ENCODE results near the gene GRB10.

Gene GRB10

GRCh38 chr7:50678586-50678985, 104.1 kb downstream of the GRB10 start:
- no peaks in the 10 kb centered on the region for H3K27me3 ChIP-seq
- no peak for TF ChIP-seq Cebpa-rat (IDR thresholded peaks at IDR 0.05)
- no peak overlapping the region for H3K4me3 ChIP-seq
- H3K27ac ChIP-seq = no peak overlapping the region
- H4K20me1 ChIP-seq = peaks cover 20 to 89% (median 69%) of the 10 kb centered on the region in 11 experiments; a peak in 19 of 22 replicates
- peaks cover 8 to 52% (median 30%) of the 10 kb centered on the region in 10 experiments for H3K4me1 ChIP-seq
- H3K9me3 ChIP-seq (replicated peaks in 1 of 11) = peaks cover 0 to 7% (median 0%) of the 10 kb centered on the region in 11 experiments; a peak in 7 of 22 replicates
- peaks cover 19 to 51% (median 35%) of the 10 kb centered on the region in 11 experiments for H3K36me3 ChIP-seq
- H3K9ac ChIP-seq = no peak overlapping the region
- H3K4me2 ChIP-seq = no peak overlapping the region

- Histone ChIP-seq H3K27me3 (no peaks in the 10 kb centered on the region), H3K27ac (no peak overlapping the region), H3K4me2 (0 out of 22 replicates have a peak overlapping the region, but pooled peaks of 1 of the 11 experiments have one; percentile 5), H3K4me3 (no peak overlapping the region), H3K9ac (no peak overlapping the region), H3K36me3 (peaks cover 26 to 57% (median 40%) of the 10 kb centered on the region in 11 experiments), H3K9me3 (replicated peaks in 1 of 11) (peaks cover 0 to 3% (median 0%) of the 10 kb centered on the region in 11 experiments; a peak in 3 of 22 replicates), H3K4me1 (peaks cover 8 to 62% (median 40%) of the 10 kb centered on the region in 10 experiments), H4K20me1 (peaks cover 28 to 98% (median 78%) of the 10 kb centered on the region in 11 experiments; a peak in 20 of 22 replicates)
- no peak for TF ChIP-seq Cebpa-rat (IDR thresholded peaks at IDR 0.05)
These were observed 105.1 kb downstream of the GRB10 start for GRCh38 chr7:50677638-50677996.

GRCh38 chr7:50676740-50677637, 105.7 kb downstream of the GRB10 start:
- H3K27ac ChIP-seq = no peak overlapping the region
- H3K9ac ChIP-seq = 0 out of 22 replicates have a peak overlapping the region, but pooled peaks of 1 of the 11 experiments have one; percentile 7
- H3K4me1 ChIP-seq = peaks cover 6 to 62% (median 40%) of the 10 kb centered on the region in 10 experiments
- no peaks in the 10 kb centered on the region for H3K27me3 ChIP-seq
- no peak for TF ChIP-seq Cebpa-rat (IDR thresholded peaks at IDR 0.05)
- peaks cover 32 to 61% (median 44%) of the 10 kb centered on the region in 11 experiments for H3K36me3 ChIP-seq
- no peak overlapping the region for H3K4me3 ChIP-seq
- H3K4me2 ChIP-seq = no peak overlapping the region
- peaks cover 0 to 9% (median 5%) of the 10 kb centered on the region in 11 experiments; a peak in 11 of 22 replicates for H3K9me3 ChIP-seq (replicated peaks in 1 of 11)
- H4K20me1 ChIP-seq = peaks cover 34 to 100% (median 82%) of the 10 kb centered on the region in 11 experiments; a peak in 20 of 22 replicates

GRCh38 chr7:50676079-50676478, 106.6 kb downstream of the GRB10 start:
- Histone ChIP-seq H3K36me3 (peaks cover 41 to 66% (median 53%) of the 10 kb centered on the region in 11 experiments), H3K4me3 (no peak overlapping the region), H3K4me1 (peaks cover 0 to 53% (median 32%) of the 10 kb centered on the region in 10 experiments; a peak in 15 of 20 replicates), H3K27ac (no peak overlapping the region), H3K9me3 (replicated peaks in 1 of 11) (peaks cover 0 to 18% (median 11%) of the 10 kb centered on the region in 11 experiments; a peak in 13 of 22 replicates), H4K20me1 (peaks cover 34 to 100% (median 82%) of the 10 kb centered on the region in 11 experiments; a peak in 20 of 22 replicates), H3K27me3 (no peaks in the 10 kb centered on the region), H3K4me2 (no peak overlapping the region), H3K9ac (no peak overlapping the region)
- TF ChIP-seq Cebpa-rat (IDR thresholded peaks at IDR 0.05) = no peak

GRCh38 chr7:50674896-50675835, 107.5 kb downstream of the GRB10 start:
- no peaks in the 10 kb centered on the region for H3K27me3 ChIP-seq
- H3K4me3 ChIP-seq = no peak overlapping the region
- peaks cover 0 to 44% (median 26%) of the 10 kb centered on the region in 10 experiments; a peak in 15 of 20 replicates for H3K4me1 ChIP-seq
- peaks cover 0 to 24% (median 15%) of the 10 kb centered on the region in 11 experiments; a peak in 14 of 22 replicates for H3K9me3 ChIP-seq (replicated peaks in 1 of 11)
- H3K36me3 ChIP-seq = peaks cover 50 to 75% (median 61%) of the 10 kb centered on the region in 11 experiments
- no peak overlapping the region for H3K9ac ChIP-seq
- no peak for TF ChIP-seq Cebpa-rat (IDR thresholded peaks at IDR 0.05)
- H3K4me2 ChIP-seq = no peak overlapping the region
- H3K27ac ChIP-seq = no peak overlapping the region
- H4K20me1 ChIP-seq = peaks cover 32 to 98% (median 81%) of the 10 kb centered on the region in 11 experiments; a peak in 20 of 22 replicates

GRCh38 chr7:50674299-50674698, 108.4 kb downstream of the GRB10 start:
- H3K36me3 ChIP-seq = peaks cover 59 to 83% (median 70%) of the 10 kb centered on the region in 11 experiments
- TF ChIP-seq Cebpa-rat (IDR thresholded peaks at IDR 0.05) = no peak

GRCh38 chr7:50673096-50673495, 109.6 kb downstream of the GRB10 start:
- no peak overlapping the region; a peak in 1 of 22 replicates for H3K9ac ChIP-seq
- H3K4me1 ChIP-seq = peaks cover 0 to 35% (median 25%) of the 10 kb centered on the region in 10 experiments; a peak in 15 of 20 replicates
- peaks cover 70 to 95% (median 82%) of the 10 kb centered on the region in 11 experiments for H3K36me3 ChIP-seq
- peak overlapping the region in 7 of 11 experiments; percentile 10 to 49 (median 42); a peak in 13 of 22 replicates for H3K4me2 ChIP-seq
- H3K27me3 ChIP-seq = no peaks in the 10 kb centered on the region
- peaks cover 27 to 98% (median 82%) of the 10 kb centered on the region in 11 experiments; a peak in 19 of 22 replicates for H4K20me1 ChIP-seq
- 0 out of 22 replicates have a peak overlapping the region, but pooled peaks of 1 of the 11 experiments have one; percentile 0 for H3K27ac ChIP-seq
- peaks cover 0 to 25% (median 19%) of the 10 kb centered on the region in 11 experiments; a peak in 15 of 22 replicates for H3K9me3 ChIP-seq (replicated peaks in 1 of 11)
- no peak overlapping the region for H3K4me3 ChIP-seq
- no peak for TF ChIP-seq Cebpa-rat (IDR thresholded peaks at IDR 0.05)

More at GRCh38 chr7:50674299-50674698, 108.4 kb downstream of the GRB10 start:
- Histone ChIP-seq H3K27me3 (no peaks in the 10 kb centered on the region), H3K9me3 (replicated peaks in 1 of 11) (peaks cover 0 to 25% (median 19%) of the 10 kb centered on the region in 11 experiments; a peak in 15 of 22 replicates), H3K9ac (no peak overlapping the region), H4K20me1 (peaks cover 27 to 98% (median 82%) of the 10 kb centered on the region in 11 experiments; a peak in 19 of 22 replicates), H3K4me2 (no peak overlapping the region), H3K4me3 (no peak overlapping the region), H3K27ac (no peak overlapping the region), H3K4me1 (peaks cover 0 to 39% (median 23%) of the 10 kb centered on the region in 10 experiments; a peak in 15 of 20 replicates)

GRCh38 chr7:50672045-50672444, 110.7 kb downstream of the GRB10 start:
- no peak for TF ChIP-seq Cebpa-rat (IDR thresholded peaks at IDR 0.05)
- no peak overlapping the region for H3K4me3 ChIP-seq
- no peaks in the 10 kb centered on the region for H3K27me3 ChIP-seq
- peaks cover 77 to 96% (median 84%) of the 10 kb centered on the region in 11 experiments for H3K36me3 ChIP-seq
- peaks cover 0 to 42% (median 32%) of the 10 kb centered on the region in 10 experiments; a peak in 17 of 20 replicates for H3K4me1 ChIP-seq
- H3K27ac ChIP-seq = no peak overlapping the region
- no peak overlapping the region for H3K9ac ChIP-seq
- peaks cover 0 to 25% (median 19%) of the 10 kb centered on the region in 11 experiments; a peak in 15 of 22 replicates for H3K9me3 ChIP-seq (replicated peaks in 1 of 11)
- H3K4me2 ChIP-seq = no peak overlapping the region
- peaks cover 27 to 95% (median 78%) of the 10 kb centered on the region in 11 experiments; a peak in 19 of 22 replicates for H4K20me1 ChIP-seq
